Progenitor cell of endocrine pancreas (in vitro differentiated cells): Measurements from ENCODE around the gene RGS7. TPM values are rescaled to one million over a fixed set of nuclear protein-coding genes. Genes with fewer than 3 reads are reported as not detected.

Experiments used
- DNase-seq: peaks from one replicate; pipeline ENCODE4 v3.0.0; 2021; ENCODE audit warnings: low spot score; ENCODE audit not compliant: unreplicated experiment
- H3K27ac Mint-ChIP-seq: 2 replicates; pipeline ENCODE4 v1.8.0; 2021; ENCODE audit warnings: mild to moderate bottlenecking, moderate library complexity, mixed read lengths
- H3K27me3 Mint-ChIP-seq: 2 replicates; pipeline ENCODE4 v1.8.0; 2021; ENCODE audit warnings: mixed read lengths
- H3K36me3 Mint-ChIP-seq: 2 replicates; pipeline ENCODE4 v1.8.0; 2022; ENCODE audit warnings: mixed read lengths; ENCODE audit not compliant: insufficient read depth
- H3K4me1 Mint-ChIP-seq: 2 replicates; pipeline ENCODE4 v1.8.0; 2021; ENCODE audit warnings: low read depth, mixed read lengths
- H3K4me3 Mint-ChIP-seq: 2 replicates; pipeline ENCODE4 v1.8.0; 2021; ENCODE audit warnings: low read depth, mild to moderate bottlenecking, moderate library complexity, mixed read lengths
- H3K9me3 Mint-ChIP-seq: 2 replicates; pipeline ENCODE4 v1.8.0; 2021; ENCODE audit warnings: low read depth, mixed read lengths
- CTCF ChIP-seq: fragments of 200-600 bp; sonication (generic); IDR thresholded peaks from one replicate; pipeline ENCODE4 v1.5.0; 2021; ENCODE audit warnings: antibody characterized with exemption, mild to moderate bottlenecking; ENCODE audit not compliant: unreplicated experiment
- total RNA-seq: library from RNA; stranded (reverse); gene quantifications from 2 replicates; pipeline ENCODE4 v1.2.1, GENCODE V29; 2021

RGS7 gene
- total RNA-seq, 1 donor from 2014 or later, result 2.4 TPM

GRCh38 chr1:240776237-240776636, 580.8 kb downstream of the RGS7 start:
- TF ChIP-seq CTCF, result no peak
- Mint-ChIP-seq H3K27ac (no peak overlapping the region), H3K4me1 (peaks cover 1% of the 10 kb centered on the region), H3K9me3 (no peaks in the 10 kb centered on the region), H3K4me3 (no peak overlapping the region), H3K36me3 (no peaks in the 10 kb centered on the region), H3K27me3 (no peaks in the 10 kb centered on the region)
- DNase-seq, result no peak

GRCh38 chr1:240772131-240772530, 584.9 kb downstream of the RGS7 start:
- H3K4me3 Mint-ChIP-seq, result no peak overlapping the region

GRCh38 chr1:240771450-240771849, 585.6 kb downstream of the RGS7 start:
- peaks cover 1% of the 10 kb centered on the region for H3K4me1 Mint-ChIP-seq
- no peak for DNase-seq
- H3K27ac Mint-ChIP-seq, result no peak overlapping the region
- H3K4me3 Mint-ChIP-seq, result no peak overlapping the region
- no peaks in the 10 kb centered on the region for H3K9me3 Mint-ChIP-seq
- no peaks in the 10 kb centered on the region for H3K27me3 Mint-ChIP-seq
- H3K36me3 Mint-ChIP-seq, result no peaks in the 10 kb centered on the region
- no peak for TF ChIP-seq CTCF

More at GRCh38 chr1:240772131-240772530, 584.9 kb downstream of the RGS7 start:
- DNase-seq, result no peak
- H3K9me3 Mint-ChIP-seq, result no peaks in the 10 kb centered on the region
- no peaks in the 10 kb centered on the region for H3K27me3 Mint-ChIP-seq
- peaks cover 1% of the 10 kb centered on the region for H3K4me1 Mint-ChIP-seq
- TF ChIP-seq CTCF, result no peak
- no peak overlapping the region for H3K27ac Mint-ChIP-seq
- H3K36me3 Mint-ChIP-seq, result no peaks in the 10 kb centered on the region

- TF ChIP-seq CTCF, result no peak
- peaks cover 3% of the 10 kb centered on the region for H3K4me1 Mint-ChIP-seq
- no peak for DNase-seq
These were observed 588.0 kb downstream of the RGS7 start for GRCh38 chr1:240768979-240769378.

GRCh38 chr1:240766831-240767230, 590.2 kb downstream of the RGS7 start:
- Mint-ChIP-seq H3K27me3 (no peaks in the 10 kb centered on the region), H3K9me3 (no peaks in the 10 kb centered on the region), H3K36me3 (no peaks in the 10 kb centered on the region), H3K4me1 (peaks cover 3% of the 10 kb centered on the region), H3K27ac (peak overlapping the region; percentile 62), H3K4me3 (no peak overlapping the region)
- TF ChIP-seq CTCF, result no peak
- DNase-seq, result no peak

More at GRCh38 chr1:240768979-240769378, 588.0 kb downstream of the RGS7 start:
- Mint-ChIP-seq H3K4me3 (no peak overlapping the region), H3K27me3 (no peaks in the 10 kb centered on the region), H3K36me3 (no peaks in the 10 kb centered on the region), H3K9me3 (no peaks in the 10 kb centered on the region), H3K27ac (no peak overlapping the region)
